Skeletal muscle tissue (tissue), 4 donors: Measurements from ENCODE around the gene ZBTB25. TPM values are rescaled to one million over a fixed set of nuclear protein-coding genes. Genes with fewer than 3 reads are reported as not detected.

Source experiments
- H3K27ac ChIP-seq: one replicate; pipeline ENCODE4 v1.7.0; 2013; ENCODE audit warnings: mild to moderate bottlenecking, low read depth, low read length, inconsistent platforms
- H3K27me3 ChIP-seq, 3 donors: one replicate each; pipeline ENCODE4 v1.7.0; 2013; ENCODE audit warnings: low read length in 3 of 3; ENCODE audit not compliant: control insufficient read depth in 3 of 3, insufficient read depth in 3 of 3
- H3K36me3 ChIP-seq, 3 donors: one replicate each; pipeline ENCODE4 v1.7.0; 2013; ENCODE audit warnings: low read length in 3 of 3; ENCODE audit not compliant: control insufficient read depth in 3 of 3, insufficient read depth in 3 of 3
- H3K4me1 ChIP-seq, 3 donors: one replicate each; pipeline ENCODE4 v1.7.0; 2013; ENCODE audit warnings: low read length in 3 of 3, mild to moderate bottlenecking in 3 of 3; ENCODE audit not compliant: control insufficient read depth in 3 of 3, insufficient read depth in 3 of 3
- H3K4me3 ChIP-seq, 3 donors: one replicate each; pipeline ENCODE4 v1.7.0; 2013; ENCODE audit warnings: low read length in 3 of 3
- H3K9ac ChIP-seq, 3 donors: one replicate each; pipeline ENCODE4 v1.7.0; 2013; ENCODE audit warnings: low read length in 3 of 3, mild to moderate bottlenecking in 3 of 3, moderate library complexity in 2 of 3, low read depth in 1 of 3
- H3K9me3 ChIP-seq, 3 donors: one replicate each; pipeline ENCODE4 v1.7.0; 2013; ENCODE audit warnings: low read length in 3 of 3; ENCODE audit not compliant: control insufficient read depth in 3 of 3
- total RNA-seq: library from RNA; depleted of rRNA; stranded (reverse); fragments of >200 nt; gene quantifications from one replicate; pipeline ENCODE4 v1.2.3, GENCODE V29; 2014
- donor health status: Osteomylitis.

ZBTB25 gene
- total RNA-seq, 1 donor from 2014 or later = 5.7 TPM

DNA sequence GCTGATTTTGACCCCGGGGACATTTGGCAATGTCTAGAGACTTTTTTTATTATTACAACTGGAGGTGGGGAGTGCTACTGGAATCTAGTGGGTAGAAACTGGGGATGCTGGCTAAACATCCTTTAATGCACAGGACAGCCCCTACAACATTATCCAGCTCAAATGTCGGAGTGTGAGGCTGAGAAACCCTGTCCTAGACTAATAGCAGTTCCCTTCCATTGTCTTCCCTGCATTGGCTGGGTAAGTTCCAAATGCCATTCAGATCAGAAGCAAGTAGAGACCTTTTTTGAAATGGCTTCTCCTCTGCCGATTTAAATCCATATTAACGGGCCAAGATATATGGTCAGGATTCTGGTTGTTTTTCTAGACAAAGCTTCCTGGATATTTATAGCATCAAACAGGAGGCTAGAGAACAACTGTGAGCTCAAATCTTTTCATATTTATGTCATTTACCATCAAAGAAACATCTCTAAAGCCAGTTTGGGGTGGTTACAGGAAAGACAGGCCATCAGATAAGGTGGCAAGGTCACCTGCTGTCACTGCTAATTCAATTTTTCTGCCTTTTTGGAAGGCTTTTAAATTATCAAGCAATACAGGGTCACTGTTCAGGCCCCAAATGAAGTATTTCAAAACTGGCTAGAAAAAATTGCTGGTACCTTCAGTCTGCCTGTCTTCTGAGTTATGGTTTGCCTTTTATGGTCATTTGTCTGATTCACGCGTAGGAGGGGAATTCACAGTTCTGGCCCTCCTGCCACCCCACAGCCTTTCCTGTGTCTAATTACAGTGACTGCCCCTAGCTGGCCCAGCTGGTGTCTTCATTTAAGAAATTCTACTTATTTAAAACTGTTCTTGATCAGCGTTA is 58.4 kb downstream of the ZBTB25 start:
- no peak overlapping the region for H3K9ac ChIP-seq
- H3K9me3 ChIP-seq = no peaks in the 10 kb centered on the region
- H3K27ac ChIP-seq = peak overlapping the region; percentile 19
- H3K36me3 ChIP-seq = peaks cover 43 to 63% (median 55%) of the 10 kb centered on the region in 3 donors
- H3K27me3 ChIP-seq = no peaks in the 10 kb centered on the region
- H3K4me3 ChIP-seq = no peak overlapping the region
- H3K4me1 ChIP-seq = no peaks in the 10 kb centered on the region

DNA sequence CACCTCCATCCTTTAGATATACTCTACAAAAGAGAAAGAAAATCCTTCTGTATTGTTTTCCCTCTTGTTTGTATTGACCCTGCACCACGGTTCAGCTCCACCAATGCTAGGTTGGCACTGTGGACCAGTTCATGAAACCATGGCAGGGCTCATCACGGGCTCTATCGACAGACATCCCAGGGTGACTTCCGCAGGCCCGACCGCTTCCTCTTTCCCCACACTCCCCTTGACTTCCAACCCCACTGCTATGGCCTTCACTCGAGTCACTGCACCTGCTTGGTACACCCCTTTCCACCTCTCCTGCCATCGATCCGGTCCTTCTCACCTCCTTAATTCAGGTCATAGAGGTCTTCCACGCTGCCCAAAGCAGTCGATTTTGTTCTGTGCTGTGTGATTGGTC is 59.5 kb downstream of the ZBTB25 start:
- Histone ChIP-seq H3K4me3 (no peak overlapping the region), H3K9ac (no peak overlapping the region), H3K9me3 (no peaks in the 10 kb centered on the region), H3K27ac (no peak overlapping the region), H3K27me3 (no peaks in the 10 kb centered on the region), H3K4me1 (no peaks in the 10 kb centered on the region), H3K36me3 (peaks cover 39 to 58% (median 50%) of the 10 kb centered on the region in 3 donors)

DNA sequence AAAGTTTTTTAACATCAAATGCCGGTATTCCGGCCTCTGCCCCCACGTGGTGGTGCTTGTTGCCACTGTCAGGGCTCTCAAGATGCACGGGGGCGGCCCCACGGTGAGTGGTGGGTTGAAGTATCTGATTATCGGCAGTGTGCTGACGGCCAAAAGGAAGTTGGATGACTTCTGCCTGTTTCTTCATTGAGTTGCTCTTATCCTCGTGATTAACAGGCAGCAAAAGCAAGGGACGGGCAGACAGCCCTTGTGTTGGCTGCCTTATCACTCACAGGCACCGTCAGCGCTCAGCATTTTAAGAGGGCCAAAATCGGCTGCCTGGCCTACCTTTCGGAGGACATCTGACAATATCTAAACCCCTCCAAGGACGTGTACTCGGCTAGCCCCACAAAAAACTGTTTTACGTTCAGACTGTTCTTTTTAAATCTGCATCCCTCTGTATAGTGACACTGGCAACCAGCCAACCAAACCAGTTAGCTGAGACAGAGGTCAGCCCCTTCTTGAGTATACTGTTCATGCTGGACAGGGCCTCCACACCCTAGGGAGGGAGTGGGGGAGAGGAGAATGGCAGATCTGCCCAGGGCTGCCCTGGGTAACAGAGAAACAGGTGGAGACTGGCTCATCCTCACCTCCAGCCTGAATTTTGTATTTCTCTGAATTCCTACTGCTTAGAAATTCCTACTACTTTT is 61.2 kb downstream of the ZBTB25 start:
- Histone ChIP-seq H3K9ac (no peak overlapping the region), H3K4me1 (no peaks in the 10 kb centered on the region), H3K36me3 (peaks cover 36 to 56% (median 45%) of the 10 kb centered on the region in 3 donors), H3K4me3 (no peak overlapping the region), H3K9me3 (no peaks in the 10 kb centered on the region), H3K27me3 (no peaks in the 10 kb centered on the region), H3K27ac (no peak overlapping the region)

- no peak overlapping the region for H3K4me3 ChIP-seq
- H3K9ac ChIP-seq = no peak overlapping the region
- peaks cover 45 to 65% (median 56%) of the 10 kb centered on the region in 3 donors for H3K36me3 ChIP-seq
- H3K27me3 ChIP-seq = no peaks in the 10 kb centered on the region
- H3K4me1 ChIP-seq = no peaks in the 10 kb centered on the region
- H3K9me3 ChIP-seq = no peaks in the 10 kb centered on the region
- no peak overlapping the region for H3K27ac ChIP-seq
Observed at GRCh38 chr14:64440494-64440893, 63.1 kb downstream of the ZBTB25 start.

GRCh38 chr14:64439141-64439540 is 64.5 kb downstream of the ZBTB25 start:
- Histone ChIP-seq H3K4me3 (no peak overlapping the region), H3K9me3 (no peaks in the 10 kb centered on the region), H3K27me3 (no peaks in the 10 kb centered on the region), H3K9ac (no peak overlapping the region), H3K4me1 (no peaks in the 10 kb centered on the region), H3K36me3 (peaks cover 43 to 60% (median 59%) of the 10 kb centered on the region in 3 donors), H3K27ac (no peak overlapping the region)

GRCh38 chr14:64438181-64438841 is 65.3 kb downstream of the ZBTB25 start:
- Histone ChIP-seq H3K27me3 (no peaks in the 10 kb centered on the region), H3K9me3 (no peaks in the 10 kb centered on the region), H3K4me3 (no peak overlapping the region), H3K36me3 (peaks cover 38 to 54% (median 53%) of the 10 kb centered on the region in 3 donors), H3K4me1 (no peaks in the 10 kb centered on the region), H3K9ac (no peak overlapping the region), H3K27ac (no peak overlapping the region)

GRCh38 chr14:64434528-64434927 is 69.1 kb downstream of the ZBTB25 start:
- no peak overlapping the region for H3K27ac ChIP-seq
- peaks cover 27 to 44% (median 37%) of the 10 kb centered on the region in 3 donors for H3K36me3 ChIP-seq
- H3K4me3 ChIP-seq = no peak overlapping the region
- no peaks in the 10 kb centered on the region for H3K9me3 ChIP-seq
- H3K4me1 ChIP-seq = no peaks in the 10 kb centered on the region
- H3K9ac ChIP-seq = no peak overlapping the region
- H3K27me3 ChIP-seq = no peaks in the 10 kb centered on the region

DNA sequence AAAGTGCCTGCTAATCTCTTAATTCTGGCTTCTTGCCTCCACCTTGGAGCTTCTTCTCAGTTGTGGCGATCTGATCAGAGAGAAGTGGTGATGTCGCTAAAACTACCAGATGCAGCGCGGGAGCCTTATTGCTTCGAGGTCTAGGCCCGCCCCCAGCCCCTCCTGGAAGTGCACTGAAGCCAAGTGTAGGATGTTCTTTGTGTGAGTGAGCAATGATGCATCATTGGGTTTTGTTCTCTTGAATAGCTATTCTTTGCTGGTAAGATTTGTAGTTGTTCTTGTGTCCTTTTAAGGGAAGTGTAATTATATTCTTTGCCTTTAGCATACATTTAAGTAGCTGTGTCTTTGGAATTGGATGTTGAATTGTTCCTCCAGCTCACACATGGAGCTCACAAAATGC is 79.7 kb downstream of the ZBTB25 start:
- Histone ChIP-seq H3K9me3 (no peaks in the 10 kb centered on the region), H3K27ac (no peak overlapping the region), H3K4me1 (peaks cover 6 to 16% (median 10%) of the 10 kb centered on the region in 3 donors), H3K9ac (no peak overlapping the region), H3K4me3 (no peak overlapping the region), H3K36me3 (peaks cover 18 to 39% (median 27%) of the 10 kb centered on the region in 3 donors), H3K27me3 (no peaks in the 10 kb centered on the region)

DNA sequence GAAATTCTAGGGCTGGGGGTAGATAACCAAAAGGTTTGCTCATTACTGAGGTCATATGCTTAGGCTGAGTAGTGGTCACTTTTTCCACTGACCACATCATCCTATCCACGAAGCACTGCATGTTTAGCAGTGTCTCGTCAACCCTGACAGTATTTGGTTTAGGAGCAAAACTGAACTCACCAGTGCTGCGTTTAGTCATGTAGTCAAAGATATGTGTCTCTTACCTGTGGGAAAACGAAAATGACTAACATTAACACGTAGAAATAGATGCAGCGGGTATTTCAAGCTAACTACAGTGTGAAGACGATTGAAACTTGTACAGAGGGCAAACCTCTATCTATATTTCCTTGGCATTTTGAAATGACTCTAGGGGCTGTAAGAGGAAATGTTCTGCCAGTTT is 80.9 kb downstream of the ZBTB25 start:
- Histone ChIP-seq H3K9ac (no peak overlapping the region), H3K27ac (no peak overlapping the region), H3K4me1 (peaks cover 6 to 16% (median 10%) of the 10 kb centered on the region in 3 donors), H3K36me3 (peaks cover 21 to 44% (median 31%) of the 10 kb centered on the region in 3 donors), H3K27me3 (no peaks in the 10 kb centered on the region), H3K9me3 (no peaks in the 10 kb centered on the region), H3K4me3 (no peak overlapping the region)
